Activated gamma-delta T cell treated with anti-CD3 and anti-CD28 coated beads, Interleukin-2, amount 50 U/mL, for 16 hours (primary cell): ENCODE results near the gene DNAJC1.
A peak's percentile ranks its signal among the peaks of the same experiment; 100 is the strongest.
"Not testable (repeated sequence)": the region's sequence is repeated elsewhere in the genome, so short reads cannot be mapped to it uniquely, and the experiment has no call there.

Experiments used
- DNase-seq: peaks from one replicate; pipeline ENCODE4 v3.0.0-alpha.2; 2020; ENCODE audit warnings: low read depth

DNAJC1 gene

GRCh38 chr10:21724687-21725367 lies 278.7 kb downstream of the DNAJC1 start:
- peak; percentile 9 for DNase-seq

- no peak for DNase-seq
These were observed 279.4 kb downstream of the DNAJC1 start for GRCh38 chr10:21724020-21724589.

GRCh38 chr10:21722209-21722608 lies 281.3 kb downstream of the DNAJC1 start:
- no peak for DNase-seq

DNA sequence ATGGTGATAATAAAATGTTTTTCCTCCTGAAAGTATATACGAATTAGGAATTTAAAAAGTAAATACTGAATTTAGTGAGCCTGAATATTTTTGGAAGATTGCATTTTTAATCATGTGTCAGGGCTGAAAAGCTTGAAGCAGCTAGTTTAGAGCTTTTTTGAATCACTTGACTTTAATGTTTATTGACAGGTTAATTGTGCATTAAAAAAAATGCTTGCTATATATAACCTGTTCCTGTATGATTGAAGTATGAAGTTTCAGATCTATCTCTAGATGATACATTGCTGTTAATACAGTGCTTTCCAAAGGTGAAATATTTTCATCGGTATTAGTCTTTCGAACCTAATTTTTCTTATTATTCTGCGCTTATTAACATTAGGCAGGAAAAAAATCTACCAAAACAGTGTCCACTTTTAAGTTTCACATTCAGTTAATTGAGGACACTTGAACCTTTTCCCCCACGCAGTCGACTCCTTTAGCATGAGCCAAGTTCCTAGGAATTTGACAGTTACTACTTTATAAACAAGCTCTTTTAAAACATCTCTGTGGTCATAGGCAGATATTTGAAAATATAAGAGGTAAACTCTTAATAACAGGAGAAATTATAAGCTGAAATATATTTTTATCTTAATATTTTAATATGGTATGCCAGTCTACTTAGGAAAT lies 282.4 kb downstream of the DNAJC1 start:
- no peak for DNase-seq

DNA sequence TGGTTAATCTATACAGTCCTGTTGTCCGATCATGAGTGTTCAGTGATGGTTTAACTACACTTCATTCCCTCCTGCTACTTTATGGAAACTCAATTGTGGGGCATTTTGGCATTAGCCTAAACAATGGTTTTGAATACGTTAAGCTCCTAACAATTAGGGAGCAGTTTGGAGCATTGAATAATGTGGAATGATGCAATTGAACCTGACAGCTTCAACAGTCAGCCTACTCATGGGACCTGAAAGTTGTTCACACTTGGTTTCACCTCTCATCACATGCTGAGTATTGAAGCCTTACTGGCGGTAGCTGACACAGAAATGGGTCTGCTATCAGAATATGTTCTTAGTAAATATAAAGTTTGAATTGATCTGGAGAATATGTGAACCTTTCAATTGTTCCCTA lies 283.4 kb downstream of the DNAJC1 start:
- no peak for DNase-seq

DNA sequence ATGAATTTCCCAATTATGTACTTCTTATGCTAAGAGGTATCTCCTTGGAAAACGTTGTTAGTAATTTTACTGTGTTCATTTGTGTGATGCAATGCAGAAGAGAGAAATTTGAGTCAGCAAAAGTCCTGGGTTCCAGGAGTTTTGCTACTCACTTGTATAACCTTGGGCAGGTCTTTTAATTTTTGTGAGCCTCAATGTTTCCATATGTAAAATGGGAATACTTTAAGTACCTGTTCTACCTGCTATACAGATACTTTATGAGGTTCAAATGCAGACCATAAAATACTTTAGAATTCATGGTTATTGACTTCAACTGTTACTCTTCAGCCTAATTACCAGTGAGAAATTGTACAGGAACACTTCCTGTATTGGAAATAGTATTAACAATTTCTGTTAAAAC lies 284.0 kb downstream of the DNAJC1 start:
- DNase-seq: no peak

GRCh38 chr10:21717437-21718054 lies 286.0 kb downstream of the DNAJC1 start:
- not testable (repeated sequence) for DNase-seq

DNA sequence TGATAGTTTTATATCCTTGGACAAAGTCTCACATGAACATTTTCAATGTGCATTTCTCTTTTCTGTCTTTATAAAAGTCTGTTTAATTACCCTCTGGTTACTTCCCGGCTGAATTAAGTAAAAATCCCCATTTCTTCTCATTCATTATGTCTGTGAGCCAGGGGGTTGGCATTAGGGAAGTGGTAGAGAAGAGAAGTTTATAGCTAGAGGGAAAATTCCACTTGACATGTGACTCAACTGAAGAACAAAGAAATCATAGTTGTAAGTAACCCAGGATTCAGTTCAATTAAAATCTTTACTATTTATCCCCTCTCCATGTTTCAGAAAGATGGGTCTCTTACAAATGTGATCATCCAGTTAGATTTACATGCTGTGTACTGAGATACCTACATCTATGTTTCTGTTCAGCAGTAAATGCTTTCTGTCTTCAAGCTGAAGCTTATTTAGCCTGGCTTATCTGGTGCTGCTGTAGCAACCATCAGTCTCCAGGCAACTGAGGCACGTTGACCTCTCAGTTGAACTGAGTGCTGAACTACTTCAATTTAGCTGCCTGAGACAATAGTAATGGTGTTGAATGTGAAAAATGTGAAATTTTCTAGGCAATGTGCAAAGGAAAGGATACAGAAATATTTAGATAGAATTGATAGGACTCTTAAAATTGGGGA lies 287.9 kb downstream of the DNAJC1 start:
- DNase-seq: no peak

DNA sequence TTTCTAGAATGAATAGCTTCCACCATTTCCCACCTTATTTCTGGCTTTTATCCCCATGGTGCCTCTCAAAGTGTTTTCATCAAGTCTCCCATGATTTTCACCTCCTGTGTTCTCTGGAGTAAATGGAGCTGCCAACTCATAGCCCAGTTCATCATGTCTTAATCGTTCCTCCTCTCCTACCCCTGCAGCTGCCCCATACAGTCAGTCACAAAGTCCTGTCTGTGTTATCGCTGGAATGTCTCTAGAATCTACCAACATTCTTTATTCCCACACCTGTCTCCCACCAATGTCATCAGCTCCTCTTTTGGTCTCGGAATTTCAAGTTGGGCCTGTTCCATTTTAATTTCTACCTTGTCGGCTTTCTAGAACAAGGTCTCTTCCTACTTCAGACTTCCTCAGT lies 290.6 kb downstream of the DNAJC1 start:
- no peak for DNase-seq

- no peak for DNase-seq
These were observed 296.0 kb downstream of the DNAJC1 start for GRCh38 chr10:21707498-21707897.
